SK-N-SH treated with all-trans-retinoic acid at 6 μM for 48 hours (cell line): Measurements from ENCODE around the gene SUSD5.

Experiments used
- ATAC-seq: fragments of 200-7000 bp; cut with Tn5 transposase; 3 replicates; pipeline ENCODE4 v1.9.1; 2020; ENCODE audit warnings: mild to moderate bottlenecking, moderate library complexity
- ARNTL ChIP-seq: fragments of 450-650 bp; formaldehyde crosslinking; IDR thresholded peaks from 2 replicates; pipeline ENCODE4 v1.5.0; 2020; ENCODE audit warnings: low read depth, mild to moderate bottlenecking, moderate library complexity, borderline replicate concordance
- BACH2 ChIP-seq: fragments of 250-450 bp; sonication (Bioruptor Pico); IDR thresholded peaks from 2 replicates; pipeline ENCODE4 v1.9.0; 2021; ENCODE audit warnings: mild to moderate bottlenecking, borderline replicate concordance
- CSDC2 ChIP-seq: fragments of 250-450 bp; sonication (Bioruptor Pico); IDR thresholded peaks from 2 replicates; pipeline ENCODE4 v1.5.0; 2020; ENCODE audit warnings: mild to moderate bottlenecking, moderate library complexity
- ESRRG ChIP-seq: fragments of 250-450 bp; sonication (Bioruptor Pico); IDR thresholded peaks from 2 replicates; pipeline ENCODE4 v1.6.1; 2021; ENCODE audit warnings: mild to moderate bottlenecking
- GLIS3 ChIP-seq: fragments of 250-450 bp; sonication (Bioruptor Pico); IDR thresholded peaks from 2 replicates; pipeline ENCODE4 v1.5.0; 2020; ENCODE audit warnings: mild to moderate bottlenecking, moderate library complexity
- ISL1 ChIP-seq: fragments of 250-450 bp; sonication (Bioruptor Pico); IDR thresholded peaks from 2 replicates; pipeline ENCODE4 v2.1.2; 2022; ENCODE audit warnings: mild to moderate bottlenecking, moderate library complexity
- OSR1 ChIP-seq: fragments of 250-450 bp; sonication (Bioruptor Pico); IDR thresholded peaks from 2 replicates; pipeline ENCODE4 v1.8.0; 2022; ENCODE audit warnings: moderate library complexity, mild to moderate bottlenecking, inconsistent platforms
- PATZ1 ChIP-seq: fragments of 250-450 bp; sonication (Bioruptor Pico); IDR thresholded peaks from 2 replicates; pipeline ENCODE4 v1.8.0; 2020; ENCODE audit warnings: mild to moderate bottlenecking, moderate library complexity, borderline replicate concordance
- RARB ChIP-seq: fragments of 250-450 bp; sonication (Bioruptor Pico); IDR thresholded peaks from 2 replicates; pipeline ENCODE4 v1.8.0; 2021; ENCODE audit warnings: mild to moderate bottlenecking, moderate library complexity
- SNAI2 ChIP-seq: fragments of 250-450 bp; sonication (Bioruptor Pico); IDR thresholded peaks from 2 replicates; pipeline ENCODE4 v1.5.0; 2020; ENCODE audit warnings: mild to moderate bottlenecking, moderate library complexity
- TCF4 ChIP-seq: fragments of 250-450 bp; sonication (Bioruptor Pico); IDR thresholded peaks from 2 replicates; pipeline ENCODE4 v1.8.0; 2021; ENCODE audit warnings: mild to moderate bottlenecking, moderate library complexity, borderline replicate concordance
- TOX ChIP-seq: fragments of 250-450 bp; sonication (Bioruptor Pico); IDR thresholded peaks from 2 replicates; pipeline ENCODE4 v1.8.0; 2021; ENCODE audit warnings: mild to moderate bottlenecking, moderate library complexity, borderline replicate concordance
- TSHZ2 ChIP-seq: fragments of 250-450 bp; sonication (Bioruptor Pico); IDR thresholded peaks from 2 replicates; pipeline ENCODE4 v1.5.0; 2020; ENCODE audit warnings: mild to moderate bottlenecking, moderate library complexity
- ZC3H10 ChIP-seq: fragments of 250-450 bp; sonication (Bioruptor Pico); IDR thresholded peaks from 2 replicates; pipeline ENCODE4 v1.5.1; 2021; ENCODE audit warnings: mild to moderate bottlenecking, moderate library complexity
- ZFP3 ChIP-seq: fragments of 250-450 bp; sonication (Bioruptor Pico); IDR thresholded peaks from 2 replicates; pipeline ENCODE4 v1.5.0; 2020; ENCODE audit warnings: mild to moderate bottlenecking, moderate library complexity
- ZFP30 ChIP-seq: fragments of 450-650 bp; formaldehyde crosslinking; IDR thresholded peaks from 2 replicates; pipeline ENCODE4 v1.5.0; 2022; ENCODE audit warnings: mild to moderate bottlenecking, moderate library complexity
- ZNF565 ChIP-seq: fragments of 450-650 bp; formaldehyde crosslinking; conservative IDR thresholded peaks from 2 replicates; pipeline ENCODE4 v1.5.0; 2020; ENCODE audit warnings: low read depth, mild to moderate bottlenecking, moderate library complexity
- TF ChIP-seq, protein P1 (sequence below): fragments of 250-450 bp; sonication (Bioruptor Pico); IDR thresholded peaks from 2 replicates; pipeline ENCODE4 v1.8.0; 2021; ENCODE audit warnings: low read depth, mild to moderate bottlenecking, moderate library complexity, borderline replicate concordance
- TF ChIP-seq, protein P2 (sequence below): fragments of 250-450 bp; sonication (Bioruptor Pico); IDR thresholded peaks from 2 replicates; pipeline ENCODE4 v1.5.1; 2021; ENCODE audit warnings: mild to moderate bottlenecking, moderate library complexity
- TF ChIP-seq, protein P3 (sequence below): fragments of 250-450 bp; sonication (Bioruptor Pico); IDR thresholded peaks from 2 replicates; pipeline ENCODE4 v1.5.1; 2020; ENCODE audit warnings: low read depth, mild to moderate bottlenecking, moderate library complexity

SUSD5 gene

DNA sequence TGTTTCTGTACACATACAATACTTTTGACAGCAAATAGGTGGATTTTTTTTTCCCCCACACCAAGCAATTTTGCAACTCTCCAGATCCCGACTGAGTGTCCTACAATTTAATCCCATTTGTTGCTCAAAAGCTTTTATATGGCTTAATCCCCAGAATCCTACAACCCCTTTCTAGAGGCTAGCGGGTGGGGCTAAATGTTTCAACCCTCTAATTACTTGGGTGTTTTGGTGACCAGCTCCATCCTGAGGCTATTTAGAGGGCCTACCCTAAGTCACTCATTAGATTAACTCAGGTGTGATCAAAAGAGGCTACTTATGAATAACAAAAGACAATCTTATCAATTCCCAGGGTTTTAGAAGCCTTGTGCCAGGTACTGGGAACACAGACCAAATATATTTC is 37.6 kb upstream of the SUSD5 start:
- no peak for ATAC-seq
- TF ChIP-seq TCF4 (CRISPR knock-in tag) (no peak), SNAI2 (no peak), BACH2 (CRISPR knock-in tag) (no peak), CSDC2 (CRISPR knock-in tag) (no peak), ARNTL (CRISPR knock-in tag) (no peak), TSHZ2 (no peak), ZC3H10 (no peak), ZNF565 (CRISPR knock-in tag) (no peak), TOX (CRISPR knock-in tag) (no peak), ZFP3 (no peak), ISL1 (CRISPR knock-in tag) (no peak), OSR1 (no peak), ESRRG (CRISPR knock-in tag) (no peak)
- TF ChIP-seq, protein P1, sequence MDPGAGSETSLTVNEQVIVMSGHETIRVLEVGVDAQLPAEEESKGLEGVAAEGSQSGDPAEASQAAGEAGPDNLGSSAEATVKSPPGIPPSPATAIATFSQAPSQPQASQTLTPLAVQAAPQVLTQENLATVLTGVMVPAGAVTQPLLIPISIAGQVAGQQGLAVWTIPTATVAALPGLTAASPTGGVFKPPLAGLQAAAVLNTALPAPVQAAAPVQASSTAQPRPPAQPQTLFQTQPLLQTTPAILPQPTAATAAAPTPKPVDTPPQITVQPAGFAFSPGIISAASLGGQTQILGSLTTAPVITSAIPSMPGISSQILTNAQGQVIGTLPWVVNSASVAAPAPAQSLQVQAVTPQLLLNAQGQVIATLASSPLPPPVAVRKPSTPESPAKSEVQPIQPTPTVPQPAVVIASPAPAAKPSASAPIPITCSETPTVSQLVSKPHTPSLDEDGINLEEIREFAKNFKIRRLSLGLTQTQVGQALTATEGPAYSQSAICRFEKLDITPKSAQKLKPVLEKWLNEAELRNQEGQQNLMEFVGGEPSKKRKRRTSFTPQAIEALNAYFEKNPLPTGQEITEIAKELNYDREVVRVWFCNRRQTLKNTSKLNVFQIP (CRISPR knock-in tag) = no peak

DNA sequence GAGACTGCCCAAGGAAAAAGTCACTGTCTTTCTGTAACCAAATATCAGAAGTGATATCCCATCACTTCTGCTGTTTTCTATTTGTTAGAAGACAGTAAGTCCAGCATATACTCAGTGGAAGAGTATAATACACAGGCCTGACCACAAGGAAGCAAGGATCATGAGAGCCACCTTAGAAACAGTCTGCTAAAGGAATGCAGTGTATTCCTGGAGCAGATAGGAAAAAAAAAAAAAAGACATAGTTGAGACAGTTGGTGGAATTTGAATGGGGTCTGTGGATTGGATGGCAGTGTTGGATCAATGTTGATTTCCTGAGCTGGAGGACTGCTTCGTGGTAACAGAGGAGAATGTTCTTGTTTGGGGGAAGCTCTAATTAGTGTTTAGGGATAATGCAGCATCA is 32.1 kb upstream of the SUSD5 start:
- peak; percentile 40; the same call in 2 of the 3 replicates for ATAC-seq
- TF ChIP-seq, protein P2, sequence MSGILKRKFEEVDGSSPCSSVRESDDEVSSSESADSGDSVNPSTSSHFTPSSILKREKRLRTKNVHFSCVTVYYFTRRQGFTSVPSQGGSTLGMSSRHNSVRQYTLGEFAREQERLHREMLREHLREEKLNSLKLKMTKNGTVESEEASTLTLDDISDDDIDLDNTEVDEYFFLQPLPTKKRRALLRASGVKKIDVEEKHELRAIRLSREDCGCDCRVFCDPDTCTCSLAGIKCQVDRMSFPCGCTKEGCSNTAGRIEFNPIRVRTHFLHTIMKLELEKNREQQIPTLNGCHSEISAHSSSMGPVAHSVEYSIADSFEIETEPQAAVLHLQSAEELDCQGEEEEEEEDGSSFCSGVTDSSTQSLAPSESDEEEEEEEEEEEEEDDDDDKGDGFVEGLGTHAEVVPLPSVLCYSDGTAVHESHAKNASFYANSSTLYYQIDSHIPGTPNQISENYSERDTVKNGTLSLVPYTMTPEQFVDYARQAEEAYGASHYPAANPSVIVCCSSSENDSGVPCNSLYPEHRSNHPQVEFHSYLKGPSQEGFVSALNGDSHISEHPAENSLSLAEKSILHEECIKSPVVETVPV (CRISPR knock-in tag) = no peak
- no peak for TF ChIP-seq ZC3H10
- no peak for TF ChIP-seq PATZ1 (CRISPR knock-in tag)
- no peak for TF ChIP-seq BACH2 (CRISPR knock-in tag)
- TF ChIP-seq ZNF565 (CRISPR knock-in tag) = no peak
- TF ChIP-seq, protein P3, sequence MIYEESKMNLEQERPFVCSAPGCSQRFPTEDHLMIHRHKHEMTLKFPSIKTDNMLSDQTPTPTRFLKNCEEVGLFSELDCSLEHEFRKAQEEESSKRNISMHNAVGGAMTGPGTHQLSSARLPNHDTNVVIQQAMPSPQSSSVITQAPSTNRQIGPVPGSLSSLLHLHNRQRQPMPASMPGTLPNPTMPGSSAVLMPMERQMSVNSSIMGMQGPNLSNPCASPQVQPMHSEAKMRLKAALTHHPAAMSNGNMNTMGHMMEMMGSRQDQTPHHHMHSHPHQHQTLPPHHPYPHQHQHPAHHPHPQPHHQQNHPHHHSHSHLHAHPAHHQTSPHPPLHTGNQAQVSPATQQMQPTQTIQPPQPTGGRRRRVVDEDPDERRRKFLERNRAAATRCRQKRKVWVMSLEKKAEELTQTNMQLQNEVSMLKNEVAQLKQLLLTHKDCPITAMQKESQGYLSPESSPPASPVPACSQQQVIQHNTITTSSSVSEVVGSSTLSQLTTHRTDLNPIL (CRISPR knock-in tag) = no peak
- TF ChIP-seq ZFP3 = no peak
- no peak for TF ChIP-seq ZFP30 (CRISPR knock-in tag)
- no peak for TF ChIP-seq TOX (CRISPR knock-in tag)
- TF ChIP-seq TCF4 (CRISPR knock-in tag) = no peak
- no peak for TF ChIP-seq CSDC2 (CRISPR knock-in tag)
- TF ChIP-seq, protein P1 (CRISPR knock-in tag) = no peak
- TF ChIP-seq ISL1 (CRISPR knock-in tag) = no peak
- no peak for TF ChIP-seq ARNTL (CRISPR knock-in tag)
- no peak for TF ChIP-seq RARB (CRISPR knock-in tag)
- TF ChIP-seq TSHZ2 = no peak
- TF ChIP-seq GLIS3 = no peak
